GM19452 (cell line): ENCODE measurements around the gene DSCAML1.

Experiments
- ATAC-seq: cut with Tn5 transposase; IDR thresholded peaks from one replicate; pipeline ENCODE4 v1.9.1; 2021; ENCODE audit not compliant: unreplicated experiment

The DSCAML1 gene

GRCh38 chr11:117702946-117703598, 93.9 kb downstream of the DSCAML1 start:
- no peak for ATAC-seq

- no peak for ATAC-seq
Observed at GRCh38 chr11:117701781-117702180, 95.2 kb downstream of the DSCAML1 start.

- ATAC-seq, result no peak
Observed at GRCh38 chr11:117700551-117700950, 96.5 kb downstream of the DSCAML1 start.

- no peak for ATAC-seq
Observed at GRCh38 chr11:117697319-117697718, 99.7 kb downstream of the DSCAML1 start.

- ATAC-seq, result no peak
Observed at GRCh38 chr11:117696540-117696939, 100.5 kb downstream of the DSCAML1 start.

- no peak for ATAC-seq
Observed at GRCh38 chr11:117693344-117693743, 103.7 kb downstream of the DSCAML1 start.

- ATAC-seq, result no peak
Observed at GRCh38 chr11:117691516-117691915, 105.5 kb downstream of the DSCAML1 start.

GRCh38 chr11:117691218-117691514, 105.8 kb downstream of the DSCAML1 start:
- ATAC-seq, result no peak

GRCh38 chr11:117690484-117691217, 106.4 kb downstream of the DSCAML1 start:
- ATAC-seq, result no peak

- ATAC-seq, result no peak
Observed at GRCh38 chr11:117688255-117688797, 108.7 kb downstream of the DSCAML1 start.

GRCh38 chr11:117687776-117688175, 109.2 kb downstream of the DSCAML1 start:
- ATAC-seq, result no peak

GRCh38 chr11:117686711-117687110, 110.3 kb downstream of the DSCAML1 start:
- ATAC-seq, result no peak

- no peak for ATAC-seq
Observed at GRCh38 chr11:117685566-117685965, 111.5 kb downstream of the DSCAML1 start.

GRCh38 chr11:117684731-117685130, 112.3 kb downstream of the DSCAML1 start:
- ATAC-seq, result no peak

- no peak for ATAC-seq
Observed at GRCh38 chr11:117684111-117684510, 112.9 kb downstream of the DSCAML1 start.

GRCh38 chr11:117681438-117681837, 115.6 kb downstream of the DSCAML1 start:
- ATAC-seq, result no peak

GRCh38 chr11:117679461-117679860, 117.6 kb downstream of the DSCAML1 start:
- no peak for ATAC-seq

- ATAC-seq, result no peak
Observed at GRCh38 chr11:117678658-117679406, 118.2 kb downstream of the DSCAML1 start.

GRCh38 chr11:117677729-117678310, 119.2 kb downstream of the DSCAML1 start:
- no peak for ATAC-seq

- no peak for ATAC-seq
Observed at GRCh38 chr11:117676501-117676900, 120.5 kb downstream of the DSCAML1 start.

- ATAC-seq, result no peak
Observed at GRCh38 chr11:117673602-117674001, 123.4 kb downstream of the DSCAML1 start.
